Adrenal gland (tissue), 12 donors: Measurements from ENCODE around the gene NOCT. TPM values are rescaled to one million over a fixed set of nuclear protein-coding genes. Genes with fewer than 3 reads are reported as not detected.

Experiments
- DNase-seq, 7 donors: peaks; one replicate each; pipeline ENCODE4 v3.0.0-alpha.2; 2019 to 2020
- H3K27ac ChIP-seq, 5 donors: fragments of 200-600 bp; sonication (generic) in 4 of 5; 1 replicate in 3 of 5; 2 replicates in 2 of 5; pipeline versions ENCODE4 v1.5.1 to v1.8.0; 2016 to 2020; ENCODE audit warnings: mild to moderate bottlenecking in 1 of 5
- H3K27me3 ChIP-seq: fragments of 200-600 bp; 2 replicates; pipeline ENCODE4 v1.8.0; 2021
- H3K36me3 ChIP-seq, 2 donors: fragments of 200-600 bp; replicated peaks in 1 of 2; 1 replicate in 1 of 2; 2 replicates in 1 of 2; pipeline versions ENCODE4 v1.5.1 to v1.8.0; 2018 to 2022
- H3K4me1 ChIP-seq, 2 donors: fragments of 200-600 bp; replicated peaks in 1 of 2; 1 replicate in 1 of 2; 2 replicates in 1 of 2; pipeline versions ENCODE4 v1.5.1 to v1.8.0; 2018 to 2021
- H3K4me3 ChIP-seq, 4 donors: fragments of 200-600 bp; sonication (generic) in 3 of 4; one replicate each; pipeline ENCODE4 v1.5.1; 2016 to 2018
- H3K9me3 ChIP-seq, 3 donors: fragments of 200-600 bp; sonication (generic) in 1 of 3; replicated peaks in 1 of 3; 1 replicate in 2 of 3; 2 replicates in 1 of 3; pipeline versions ENCODE4 v1.5.1 to v1.8.0; 2016 to 2021
- CTCF ChIP-seq, 6 experiments: fragments of 450-650 bp in 4 of 6; fragments of 200-600 bp in 2 of 6; sonication (generic) in 1 of 6; IDR thresholded peaks; 1 replicate in 5 of 6; 2 replicates in 1 of 6; pipeline versions ENCODE4 v1.5.1 to v1.8.0; 2016 to 2021; ENCODE audit warnings: antibody characterized with exemption in 6 of 6, mild to moderate bottlenecking in 2 of 6, moderate library complexity in 1 of 6
- POLR2A ChIP-seq, 2 donors: fragments of 450-650 bp; IDR thresholded peaks; one replicate each; pipeline ENCODE4 v1.6.1; 2017; ENCODE audit warnings: antibody characterized with exemption in 2 of 2, mild to moderate bottlenecking in 2 of 2, moderate library complexity in 1 of 2
- WGBS, 4 donors: extraction: QIAGEN DNeasy Blood & Tissue Kit in 2 of 4; methylation state at CpG; one replicate each; pipeline versions ENCODE4 v1.1.5 to v1.1.7; 2013 to 2017; 5-methylcytosine and 5-hydroxymethylcytosine counted together
- intact Hi-C, 2 donors: fragments of 100-400 bp; cut with DNase I; formaldehyde crosslinking; loops; one replicate each; pipeline versions ENCODE4 v1.14.1 to v1.15.0; 2022 to 2023
- polyA plus RNA-seq, 3 donors: library from polyadenylated mRNA; stranded (reverse); fragments of 200-250 nt in 2 of 3; fragments of 350-450 nt in 1 of 3; fragmentation: Illumina TruSeq in 1 of 3; extraction: RNeasy Lipid Tissue Mini Kit (QIAGEN cat#74804) in 1 of 3; gene quantifications; one replicate each; pipeline ENCODE4 v1.2.3, GENCODE V29; 2013 to 2014
- total RNA-seq, 9 donors: library from RNA; depleted of rRNA in 4 of 9; stranded (reverse); fragments of >200 nt in 4 of 9; fragments of 120-200 nt in 1 of 9; fragmentation: NEBNext Ultra II Directional in 1 of 9; extraction: Animal tissue kit (Norgen Biotek cat#: 25700) in 1 of 9; gene quantifications; one replicate each; pipeline versions ENCODE4 v1.1.0 to v1.2.4, GENCODE V29; 2013 to 2023
- donor health status: healthy with polysubstance abuse.
- donor health status: Bipolar disorder and iron deficiency.
- donor health status: DM: yes; HTN: yes; CAD: no.
- donor health status: DM: no; HTN: no; CAD: no.
- donor health status: DM: no; HTN: no; CAD: no.
- donor health status: DM: yes; HTN: yes; CAD: no.

NOCT gene
- total and polyA plus RNA-seq, 12 donors: 1.2 to 17.0 (median 6.4) TPM

GRCh38 chr4:139076016-139076744 lies 60.6 kb downstream of the NOCT start:
- Histone ChIP-seq H3K4me1 (peaks cover 7 to 40% of the 10 kb centered on the region in 2 donors), H3K36me3 (peaks cover 0 to 11% of the 10 kb centered on the region in 2 donors), H3K27ac (no peak overlapping the region), H3K4me3 (no peak overlapping the region), H3K27me3 (no peaks in the 10 kb centered on the region), H3K9me3 (no peaks in the 10 kb centered on the region)
- TF ChIP-seq CTCF (IDR thresholded peaks at IDR 0.05): no peak
- WGBS, 4 donors: 88 to 95% (median 94%) methylated on average over 1 of the region's 1 CpG
- intact Hi-C loops: no loop called here
- no peak for DNase-seq

DNA sequence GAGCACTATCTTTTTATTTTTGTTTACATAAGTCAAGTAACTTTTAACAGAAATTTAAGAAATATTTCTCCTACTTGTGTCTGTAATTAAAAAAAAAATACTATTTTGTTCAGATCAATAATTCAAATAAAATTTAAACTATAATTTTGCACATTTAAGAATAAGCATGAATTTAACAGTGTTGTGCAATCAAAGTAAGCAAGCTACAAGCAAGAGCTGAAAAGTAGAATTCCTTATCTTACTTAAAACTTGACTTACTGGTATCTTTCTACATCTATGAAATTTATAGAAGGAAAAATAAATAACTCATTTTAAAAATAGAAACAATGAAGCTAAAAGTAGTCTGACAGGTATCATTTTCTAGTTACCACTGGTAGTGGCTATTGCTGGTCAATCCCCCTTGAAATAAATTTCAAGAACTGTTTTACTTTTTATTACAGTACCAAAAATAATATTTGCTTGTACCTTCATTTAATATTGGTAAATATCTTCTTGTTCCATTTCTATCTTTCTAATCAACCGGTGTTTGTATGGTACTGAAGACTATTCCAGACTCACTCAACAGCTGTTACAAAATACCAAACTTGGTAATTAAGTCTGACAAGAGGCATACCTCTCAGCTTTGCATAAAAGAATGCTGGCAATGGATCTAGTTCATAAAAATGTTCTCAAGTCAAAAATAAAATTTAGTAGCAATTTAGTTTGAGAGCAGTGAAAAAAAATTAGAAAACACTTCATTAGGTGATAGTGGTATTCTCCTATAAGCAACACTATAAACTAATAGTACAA lies 62.2 kb downstream of the NOCT start:
- no peak for TF ChIP-seq CTCF (IDR thresholded peaks at IDR 0.05)
- no peak for TF ChIP-seq POLR2A (IDR thresholded peaks at IDR 0.05)
- WGBS, 4 donors: 63 to 73% (median 67%) methylated on average over 1 of the region's 1 CpG
- intact Hi-C loops: no loop called here
- DNase-seq: no peak
- Histone ChIP-seq H3K9me3 (no peaks in the 10 kb centered on the region), H3K4me1 (peaks cover 11 to 54% of the 10 kb centered on the region in 2 donors), H3K27me3 (no peaks in the 10 kb centered on the region), H3K4me3 (no peak overlapping the region), H3K36me3 (no peaks in the 10 kb centered on the region), H3K27ac (no peak overlapping the region)

GRCh38 chr4:139078926-139079325 lies 63.3 kb downstream of the NOCT start:
- no peaks in the 10 kb centered on the region for H3K27me3 ChIP-seq
- no peak for DNase-seq
- peaks cover 11 to 54% of the 10 kb centered on the region in 2 donors for H3K4me1 ChIP-seq
- H3K36me3 ChIP-seq: no peaks in the 10 kb centered on the region
- H3K9me3 ChIP-seq: no peaks in the 10 kb centered on the region
- 89 to 96% (median 94%) methylated on average over 4 of the region's 4 CpGs for WGBS, 4 donors
- intact Hi-C loops: no loop called here
- no peak overlapping the region for H3K4me3 ChIP-seq
- H3K27ac ChIP-seq: no peak overlapping the region
- TF ChIP-seq CTCF (IDR thresholded peaks at IDR 0.05): no peak
- no peak for TF ChIP-seq POLR2A (IDR thresholded peaks at IDR 0.05)

DNA sequence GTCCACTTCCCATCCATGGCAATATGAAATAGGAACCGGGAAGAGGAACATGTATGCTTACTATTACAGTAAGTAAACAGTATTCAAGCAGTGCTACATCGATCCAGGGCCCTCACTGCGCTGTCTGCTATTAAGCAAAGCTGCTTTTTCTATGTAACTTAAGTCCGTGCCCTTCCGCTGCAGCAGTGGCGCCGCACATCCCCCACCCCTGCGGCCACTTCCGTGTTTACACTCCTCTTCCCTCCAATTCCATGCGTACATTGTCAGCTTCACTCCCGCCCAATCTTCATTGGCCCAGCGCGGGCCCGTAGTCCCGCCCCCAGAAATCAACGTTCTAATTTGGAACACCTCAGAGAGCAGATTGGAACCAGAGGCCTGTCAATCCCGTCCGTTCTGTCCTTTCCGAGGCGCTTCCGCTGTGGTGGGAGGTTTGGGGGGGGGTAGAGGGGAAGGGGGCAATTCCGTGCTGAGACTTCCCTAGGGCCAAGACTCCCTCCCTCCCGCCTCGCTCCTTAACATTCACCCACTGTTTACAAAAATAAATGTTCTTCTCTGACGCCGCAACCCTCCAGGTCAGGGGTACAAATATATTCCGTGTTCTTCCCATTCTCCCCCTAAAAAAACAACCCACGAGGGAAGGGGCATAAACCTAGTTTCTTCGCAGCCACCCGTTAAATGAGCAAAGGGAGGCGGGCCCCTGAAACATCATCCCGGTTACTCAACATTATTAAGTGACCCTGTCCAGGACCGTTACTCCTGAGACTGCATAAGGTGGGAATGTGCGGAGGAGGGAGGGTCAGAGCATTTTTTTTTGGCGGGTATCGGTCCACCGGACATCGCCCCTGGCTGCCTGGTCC lies 67.4 kb downstream of the NOCT start:
- TF ChIP-seq POLR2A (IDR thresholded peaks at IDR 0.05) (peak in 1 of 2 donors; percentile 77), CTCF (IDR thresholded peaks at IDR 0.05) (peak in 2 of 6 experiments; percentile 7 to 9)
- intact Hi-C loops: loop anchor here (10.0 kb wide), 2 partner anchors 48 to 58 kb away; no protein-coding TSS in a partner anchor
- Histone ChIP-seq H3K4me3 (peak overlapping the region; percentile 3 to 88 (median 80)), H3K9me3 (no peaks in the 10 kb centered on the region), H3K36me3 (no peaks in the 10 kb centered on the region), H3K4me1 (peaks cover 7 to 41% of the 10 kb centered on the region in 2 donors), H3K27me3 (no peaks in the 10 kb centered on the region), H3K27ac (peak overlapping the region; percentile 89 to 96 (median 92))
- 0 to 1% (median 1%) methylated on average over 36 to 38 of the region's 38 CpGs for WGBS, 4 donors
- peak; percentile 95 to 99 (median 97) for DNase-seq
